Measurements from ENCODE around the gene SMIM1.
"Not testable (repeated sequence)": the region's sequence is repeated elsewhere in the genome, so short reads cannot be mapped to it uniquely, and the experiment has no call there.

SMIM1 gene

GRCh38 chr1:3796215-3797061 is 23.9 kb downstream of the SMIM1 start, which contains the start of gene LRRC47:
Gene LRRC47, minus strand, starts transcription at chr1:3796498. Its CDS starts 22 bp downstream, at chr1:3796476.
- peak; percentile 95 for DNase-seq

GRCh38 chr1:3799976-3800685 is 27.6 kb downstream of the SMIM1 start:
- no peak for DNase-seq

- not testable (repeated sequence) for DNase-seq
Measured at GRCh38 chr1:3800795-3801194, 28.2 kb downstream of the SMIM1 start.

GRCh38 chr1:3803905-3804626 is 31.5 kb downstream of the SMIM1 start:
- DNase-seq: no peak

GRCh38 chr1:3804627-3804944 is 32.0 kb downstream of the SMIM1 start:
- not testable (repeated sequence) for DNase-seq

GRCh38 chr1:3805038-3805437 is 32.5 kb downstream of the SMIM1 start:
- no peak for DNase-seq

- no peak for DNase-seq
Measured at GRCh38 chr1:3807769-3808168, 35.2 kb downstream of the SMIM1 start.

- DNase-seq: no peak
Measured at GRCh38 chr1:3809680-3810079, 37.1 kb downstream of the SMIM1 start.

- DNase-seq: not testable (repeated sequence)
Measured at GRCh38 chr1:3810149-3810761, 37.7 kb downstream of the SMIM1 start.

GRCh38 chr1:3811595-3811911 is 39.0 kb downstream of the SMIM1 start:
- DNase-seq: no peak

GRCh38 chr1:3814065-3814464 is 41.5 kb downstream of the SMIM1 start:
- DNase-seq: no peak

GRCh38 chr1:3814771-3815561 is 42.4 kb downstream of the SMIM1 start:
- DNase-seq: no peak

- no peak for DNase-seq
Measured at GRCh38 chr1:3816331-3817137, 44.0 kb downstream of the SMIM1 start.

GRCh38 chr1:3817138-3817740 is 44.7 kb downstream of the SMIM1 start:
- DNase-seq: no peak

GRCh38 chr1:3817821-3818597 is 45.5 kb downstream of the SMIM1 start:
- no peak for DNase-seq

GRCh38 chr1:3819771-3820200 is 47.2 kb downstream of the SMIM1 start:
- no peak for DNase-seq

GRCh38 chr1:3820316-3820715 is 47.8 kb downstream of the SMIM1 start:
- no peak for DNase-seq

- no peak for DNase-seq
Measured at GRCh38 chr1:3821004-3821403, 48.5 kb downstream of the SMIM1 start.

- no peak for DNase-seq
Measured at GRCh38 chr1:3821447-3821846, 48.9 kb downstream of the SMIM1 start.

- DNase-seq: no peak
Measured at GRCh38 chr1:3821908-3822307, 49.4 kb downstream of the SMIM1 start.
